Hepatocyte (in vitro differentiated cells): ENCODE measurements around the gene HTR3A.
A peak's percentile ranks its signal among the peaks of the same experiment; 100 is the strongest.

Experiments used
- CTCF ChIP-seq: fragments of 200-600 bp; sonication (generic); IDR thresholded peaks from 2 replicates; pipeline ENCODE4 v1.5.1; 2016; ENCODE audit warnings: antibody characterized with exemption, mild to moderate bottlenecking; ENCODE audit not compliant: poor library complexity
- EZH2 ChIP-seq: fragments of 200-600 bp; sonication (generic); IDR thresholded peaks from 2 replicates; pipeline ENCODE4 v1.6.1; 2016; ENCODE audit warnings: antibody characterized with exemption, mild to moderate bottlenecking, borderline replicate concordance

DNA sequence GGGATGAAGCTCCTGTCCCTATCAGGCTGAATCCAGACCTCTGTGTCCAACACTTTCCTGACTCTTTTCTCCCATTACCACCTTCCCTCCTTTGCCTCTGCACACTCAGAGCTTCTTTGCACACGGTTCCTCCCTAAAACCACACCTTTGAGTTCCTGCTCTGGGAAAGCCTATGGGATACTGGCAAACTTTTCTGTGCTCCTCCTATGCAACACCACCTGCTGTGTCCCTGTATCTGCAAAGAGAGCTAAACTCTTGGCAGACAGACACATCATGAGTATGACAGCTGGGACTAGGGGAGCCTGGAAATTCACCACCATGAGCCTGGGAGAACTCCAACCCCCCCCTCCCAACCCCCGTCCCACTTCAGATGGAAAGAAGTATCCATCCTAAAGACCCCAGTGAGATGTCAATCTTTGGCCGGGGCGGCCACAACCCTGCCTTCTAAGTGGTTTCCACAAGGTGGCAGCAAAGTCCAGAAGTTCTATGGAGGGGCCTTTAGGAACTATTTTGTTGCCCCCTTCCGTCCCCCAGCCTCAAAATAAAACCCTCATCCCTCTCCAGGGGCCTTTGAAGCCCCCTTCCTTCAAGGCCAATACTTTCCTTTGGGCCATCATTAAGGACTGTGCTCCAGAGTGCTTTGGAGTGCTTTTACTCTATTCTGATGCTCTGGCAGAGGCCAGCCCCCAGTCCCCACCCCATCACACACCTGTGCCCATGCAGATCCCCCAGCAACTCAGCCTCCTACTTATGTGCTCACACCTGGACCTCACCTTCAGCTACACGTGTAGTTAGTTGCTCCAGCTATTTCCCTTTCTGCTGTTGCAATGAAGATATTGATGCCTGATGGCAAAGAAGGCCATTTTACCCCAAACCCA lies 19.4 kb downstream of the HTR3A start:
- TF ChIP-seq CTCF, result peak; percentile 81
- no peak for TF ChIP-seq EZH2
